Uterus (tissue), 4 donors: ENCODE data around the gene SCFD2. TPM values are rescaled to one million over a fixed set of nuclear protein-coding genes. Genes with fewer than 3 reads are reported as not detected.
A peak's percentile ranks its signal among the peaks of the same experiment; 100 is the strongest.

Experiments
- DNase-seq, 2 donors: peaks; one replicate each; pipeline ENCODE4 v3.0.0-alpha.2; 2019 to 2020
- H3K27ac ChIP-seq, 2 donors: fragments of 200-600 bp; sonication (generic); 1 replicate in 1 of 2; 2 replicates in 1 of 2; pipeline ENCODE4 v1.5.1; 2016 to 2018
- H3K27me3 ChIP-seq, 2 donors: fragments of 200-600 bp; sonication (generic); one replicate each; pipeline ENCODE4 v1.5.1; 2018 to 2019; ENCODE audit warnings: control low read depth in 1 of 2
- H3K36me3 ChIP-seq, 2 donors: fragments of 200-600 bp; sonication (generic); one replicate each; pipeline ENCODE4 v1.5.1; 2019; ENCODE audit warnings: control low read depth in 1 of 2
- H3K4me1 ChIP-seq, 2 donors: fragments of 200-600 bp; sonication (generic); one replicate each; pipeline ENCODE4 v1.5.1; 2018 to 2019; ENCODE audit warnings: control low read depth in 1 of 2
- H3K4me3 ChIP-seq, 2 donors: fragments of 200-600 bp; sonication (generic); 1 replicate in 1 of 2; 2 replicates in 1 of 2; pipeline ENCODE4 v1.5.1; 2018 to 2019; ENCODE audit warnings: mild to moderate bottlenecking in 1 of 2
- H3K9me3 ChIP-seq, 2 donors: fragments of 200-600 bp; sonication (generic); one replicate each; pipeline ENCODE4 v1.5.1; 2019; ENCODE audit warnings: control low read depth in 1 of 2
- POLR2A ChIP-seq, 2 donors: fragments of 450-650 bp; IDR thresholded peaks; one replicate each; pipeline ENCODE4 v1.6.1; 2016; ENCODE audit warnings: antibody characterized with exemption in 2 of 2, mild to moderate bottlenecking in 1 of 2, moderate library complexity in 1 of 2
- intact Hi-C: fragments of 100-400 bp; cut with DNase I; formaldehyde crosslinking; loops from one replicate; pipeline ENCODE4 v1.15.1; 2023; ENCODE audit warnings: low total_unique reads
- total RNA-seq, 4 donors: library from RNA; depleted of rRNA in 3 of 4; stranded (reverse); fragments of >200 nt in 3 of 4; gene quantifications; one replicate each; pipeline versions ENCODE4 v1.1.0 to v1.2.4, GENCODE V29; 2014 to 2023
- TF ChIP-seq, protein P1 (sequence below), 4 experiments: fragments of 200-600 bp in 2 of 4; fragments of 450-650 bp in 2 of 4; sonication (generic) in 2 of 4; IDR thresholded peaks; one replicate each; pipeline ENCODE4 v1.5.1; 2016 to 2019; ENCODE audit warnings: antibody characterized with exemption in 4 of 4, mild to moderate bottlenecking in 2 of 4, moderate library complexity in 1 of 4
- donor health status: DM: yes; HTN: yes; CAD: no.

Gene SCFD2
- total RNA-seq, 4 donors from 2014 or later = 19.6 to 36.2 (median 24.5) TPM

DNA sequence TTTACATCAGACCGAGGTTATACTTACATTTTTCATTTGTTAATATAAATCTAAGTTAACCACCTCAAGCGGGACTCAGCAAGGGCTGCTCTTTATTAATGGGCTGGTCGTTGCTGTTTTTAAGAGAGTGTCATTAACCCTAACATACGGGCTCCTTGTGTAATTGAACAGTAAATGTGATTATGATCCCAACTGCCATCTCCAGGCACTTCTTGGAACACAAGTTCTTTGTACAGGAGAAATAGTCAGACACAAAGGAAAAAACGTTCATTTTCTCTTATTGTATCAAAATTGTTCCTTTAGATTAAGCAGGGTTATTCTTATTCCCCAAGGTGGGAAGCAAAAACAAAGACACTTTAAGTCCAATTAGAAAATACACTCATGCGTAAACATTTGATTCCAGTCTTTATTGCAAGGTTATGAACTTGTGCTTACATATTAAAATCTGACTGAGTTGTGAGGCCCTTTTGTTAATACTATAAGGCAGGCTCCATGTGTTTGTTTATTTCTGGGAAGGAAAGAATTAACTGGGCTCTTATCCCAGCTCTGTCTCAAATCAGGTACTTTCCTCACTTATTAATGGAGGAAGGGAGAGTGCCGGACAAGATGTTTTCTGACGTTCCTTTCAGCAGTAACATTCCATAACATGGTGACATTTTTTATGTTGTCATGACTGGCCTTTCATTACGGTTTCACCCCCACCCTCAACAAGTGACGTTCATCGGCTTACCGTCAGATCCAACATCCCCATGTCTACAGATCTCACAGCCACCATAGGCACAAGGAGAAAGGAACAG, 407.8 kb downstream of the SCFD2 start:
- DNase-seq = no peak

DNA sequence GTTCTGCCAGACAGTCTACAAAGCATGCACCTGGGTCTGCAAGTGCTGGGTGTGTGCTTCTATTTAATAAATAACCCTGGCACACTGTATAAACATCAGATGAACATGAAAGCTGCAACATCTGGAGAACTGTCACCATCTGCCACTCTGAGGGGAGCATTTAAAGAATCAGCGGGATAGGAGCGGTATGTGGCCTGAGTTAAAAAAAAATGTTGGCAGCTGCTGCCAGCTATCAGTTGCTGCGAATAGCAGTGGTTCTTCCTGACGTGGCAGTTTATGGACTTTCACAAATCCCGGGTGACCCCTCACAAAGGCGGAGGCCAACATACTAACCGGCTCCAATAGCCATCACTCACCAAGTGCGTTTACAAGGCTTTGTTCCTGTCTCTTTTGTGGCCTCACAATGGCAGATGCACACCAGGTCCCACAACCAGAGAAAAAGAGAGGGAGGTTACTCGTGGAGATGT, 408.6 kb downstream of the SCFD2 start:
- peak overlapping the region; percentile 38 to 76 for H3K27ac ChIP-seq
- TF ChIP-seq POLR2A (IDR thresholded peaks at IDR 0.05) = no peak
- TF ChIP-seq, protein P1, sequence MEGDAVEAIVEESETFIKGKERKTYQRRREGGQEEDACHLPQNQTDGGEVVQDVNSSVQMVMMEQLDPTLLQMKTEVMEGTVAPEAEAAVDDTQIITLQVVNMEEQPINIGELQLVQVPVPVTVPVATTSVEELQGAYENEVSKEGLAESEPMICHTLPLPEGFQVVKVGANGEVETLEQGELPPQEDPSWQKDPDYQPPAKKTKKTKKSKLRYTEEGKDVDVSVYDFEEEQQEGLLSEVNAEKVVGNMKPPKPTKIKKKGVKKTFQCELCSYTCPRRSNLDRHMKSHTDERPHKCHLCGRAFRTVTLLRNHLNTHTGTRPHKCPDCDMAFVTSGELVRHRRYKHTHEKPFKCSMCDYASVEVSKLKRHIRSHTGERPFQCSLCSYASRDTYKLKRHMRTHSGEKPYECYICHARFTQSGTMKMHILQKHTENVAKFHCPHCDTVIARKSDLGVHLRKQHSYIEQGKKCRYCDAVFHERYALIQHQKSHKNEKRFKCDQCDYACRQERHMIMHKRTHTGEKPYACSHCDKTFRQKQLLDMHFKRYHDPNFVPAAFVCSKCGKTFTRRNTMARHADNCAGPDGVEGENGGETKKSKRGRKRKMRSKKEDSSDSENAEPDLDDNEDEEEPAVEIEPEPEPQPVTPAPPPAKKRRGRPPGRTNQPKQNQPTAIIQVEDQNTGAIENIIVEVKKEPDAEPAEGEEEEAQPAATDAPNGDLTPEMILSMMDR (IDR thresholded peaks at IDR 0.05) = no peak

More for the DNA sequence above, 407.8 kb downstream of the SCFD2 start:
- TF ChIP-seq, protein P1 (IDR thresholded peaks at IDR 0.05) = no peak
- no peak for TF ChIP-seq POLR2A (IDR thresholded peaks at IDR 0.05)
- Histone ChIP-seq H3K36me3 (no peaks in the 10 kb centered on the region), H3K27me3 (no peaks in the 10 kb centered on the region), H3K9me3 (no peaks in the 10 kb centered on the region), H3K27ac (peak overlapping the region; percentile 38 to 76), H3K4me3 (no peak overlapping the region), H3K4me1 (no peaks in the 10 kb centered on the region)
- intact Hi-C loops = no loop called here

DNA sequence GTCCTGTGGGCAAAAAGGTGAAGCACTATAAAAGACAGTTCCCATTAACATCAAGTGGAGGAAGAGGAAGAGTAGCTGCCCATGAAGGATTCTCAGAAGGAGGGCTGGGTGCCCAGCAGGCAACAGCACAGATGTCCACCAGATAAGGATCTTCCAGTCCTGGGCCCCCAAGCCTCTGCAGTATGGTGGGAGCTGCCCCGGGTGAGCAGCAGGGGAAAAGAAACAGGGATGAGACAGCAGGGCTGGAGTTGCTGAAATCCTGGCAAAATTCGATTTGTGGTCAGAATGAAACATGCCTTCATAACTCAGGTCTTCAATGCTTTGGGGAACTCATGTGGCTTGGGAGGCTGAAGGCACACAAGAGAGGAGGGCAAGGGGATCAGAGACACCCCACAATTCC, 409.2 kb downstream of the SCFD2 start:
- H3K4me1 ChIP-seq = no peaks in the 10 kb centered on the region
- no peak overlapping the region for H3K4me3 ChIP-seq
- H3K27me3 ChIP-seq = no peaks in the 10 kb centered on the region
- no peak for DNase-seq
- intact Hi-C loops = no loop called here
- no peaks in the 10 kb centered on the region for H3K9me3 ChIP-seq
- H3K36me3 ChIP-seq = no peaks in the 10 kb centered on the region
- TF ChIP-seq, protein P1 (IDR thresholded peaks at IDR 0.05) = no peak
- no peak for TF ChIP-seq POLR2A (IDR thresholded peaks at IDR 0.05)
- peak overlapping the region; percentile 38 to 76 for H3K27ac ChIP-seq

More for the DNA sequence above, 408.6 kb downstream of the SCFD2 start:
- intact Hi-C loops = no loop called here
- Histone ChIP-seq H3K27me3 (no peaks in the 10 kb centered on the region), H3K36me3 (no peaks in the 10 kb centered on the region), H3K4me1 (no peaks in the 10 kb centered on the region), H3K9me3 (no peaks in the 10 kb centered on the region), H3K4me3 (no peak overlapping the region)
- DNase-seq = peak; percentile 31 to 33

DNA sequence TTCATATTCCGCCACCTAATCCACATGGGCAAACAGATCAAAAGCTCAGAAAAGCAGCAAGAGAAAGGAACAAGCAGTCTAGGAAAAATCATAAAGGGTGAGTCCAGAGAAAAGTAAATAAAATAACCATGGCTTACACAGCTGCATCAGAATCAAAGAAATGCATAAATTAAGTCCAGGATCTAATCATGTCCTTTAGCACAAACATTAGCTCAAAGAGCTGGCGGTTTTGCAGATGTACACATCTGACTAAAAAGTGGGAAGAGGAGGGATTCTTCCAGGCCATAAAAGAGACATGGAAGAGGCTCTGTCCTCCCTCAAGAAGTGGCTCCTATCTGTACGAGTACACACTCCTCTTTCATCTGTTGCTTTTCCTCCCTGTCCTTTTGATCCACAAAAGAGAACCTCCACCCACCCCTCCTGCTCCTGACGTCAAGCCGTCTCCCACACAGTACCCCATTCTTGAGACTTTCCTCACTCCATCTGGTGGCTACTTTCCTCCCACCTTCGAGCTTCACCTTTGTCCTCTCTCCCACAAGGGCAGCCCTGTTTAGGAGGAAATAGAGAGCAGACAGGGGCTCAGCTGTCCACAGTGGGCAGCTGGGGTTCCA, 411.2 kb downstream of the SCFD2 start:
- no peaks in the 10 kb centered on the region for H3K9me3 ChIP-seq
- H3K4me3 ChIP-seq = no peak overlapping the region
- DNase-seq = peak; percentile 54 to 72
- TF ChIP-seq POLR2A (IDR thresholded peaks at IDR 0.05) = no peak
- TF ChIP-seq, protein P1 (IDR thresholded peaks at IDR 0.05) = peak in 1 of 4 experiments; percentile 7
- intact Hi-C loops = no loop called here
- H3K27ac ChIP-seq = peak overlapping the region; percentile 29 to 76
- H3K36me3 ChIP-seq = no peaks in the 10 kb centered on the region
- no peaks in the 10 kb centered on the region for H3K27me3 ChIP-seq
- H3K4me1 ChIP-seq = no peaks in the 10 kb centered on the region

DNA sequence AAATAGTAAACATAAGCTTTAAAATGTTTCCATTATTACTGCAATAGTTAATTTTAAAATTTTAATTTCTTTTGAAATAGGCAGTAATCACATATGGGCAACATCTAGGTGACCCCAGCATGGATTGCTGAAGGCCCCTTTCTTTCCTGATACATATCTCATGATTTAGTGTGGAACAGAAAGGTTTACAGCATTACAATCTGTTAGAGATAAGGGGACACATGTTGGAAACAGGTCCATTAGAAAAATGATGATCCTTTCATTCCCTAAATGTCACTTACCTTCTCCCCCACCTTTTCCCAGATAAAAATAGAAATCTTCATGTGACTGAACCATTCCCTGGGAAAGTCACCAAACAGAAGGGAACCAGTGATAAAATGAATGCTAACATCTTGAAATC, 413.3 kb downstream of the SCFD2 start:
- H3K27me3 ChIP-seq = no peaks in the 10 kb centered on the region
- no peaks in the 10 kb centered on the region for H3K36me3 ChIP-seq
- peak overlapping the region; percentile 29 to 76 for H3K27ac ChIP-seq
- no peaks in the 10 kb centered on the region for H3K9me3 ChIP-seq
- TF ChIP-seq, protein P1 (IDR thresholded peaks at IDR 0.05) = no peak
- TF ChIP-seq POLR2A (IDR thresholded peaks at IDR 0.05) = no peak
- H3K4me3 ChIP-seq = no peak overlapping the region
- intact Hi-C loops = no loop called here
- no peaks in the 10 kb centered on the region for H3K4me1 ChIP-seq
- no peak for DNase-seq
